NCI-H2227 (cell line): ENCODE measurements around the gene PLEKHD1.
A peak's percentile ranks its signal among the peaks of the same experiment; 100 is the strongest.
"Not testable (repeated sequence)": the region's sequence is repeated elsewhere in the genome, so short reads cannot be mapped to it uniquely, and the experiment has no call there.

Experiments
- DNase-seq: peaks from one replicate; lab custom pipeline; 2025; ENCODE audit not compliant: unreplicated experiment; lab: John Stamatoyannopoulos, UW

Gene PLEKHD1

DNA sequence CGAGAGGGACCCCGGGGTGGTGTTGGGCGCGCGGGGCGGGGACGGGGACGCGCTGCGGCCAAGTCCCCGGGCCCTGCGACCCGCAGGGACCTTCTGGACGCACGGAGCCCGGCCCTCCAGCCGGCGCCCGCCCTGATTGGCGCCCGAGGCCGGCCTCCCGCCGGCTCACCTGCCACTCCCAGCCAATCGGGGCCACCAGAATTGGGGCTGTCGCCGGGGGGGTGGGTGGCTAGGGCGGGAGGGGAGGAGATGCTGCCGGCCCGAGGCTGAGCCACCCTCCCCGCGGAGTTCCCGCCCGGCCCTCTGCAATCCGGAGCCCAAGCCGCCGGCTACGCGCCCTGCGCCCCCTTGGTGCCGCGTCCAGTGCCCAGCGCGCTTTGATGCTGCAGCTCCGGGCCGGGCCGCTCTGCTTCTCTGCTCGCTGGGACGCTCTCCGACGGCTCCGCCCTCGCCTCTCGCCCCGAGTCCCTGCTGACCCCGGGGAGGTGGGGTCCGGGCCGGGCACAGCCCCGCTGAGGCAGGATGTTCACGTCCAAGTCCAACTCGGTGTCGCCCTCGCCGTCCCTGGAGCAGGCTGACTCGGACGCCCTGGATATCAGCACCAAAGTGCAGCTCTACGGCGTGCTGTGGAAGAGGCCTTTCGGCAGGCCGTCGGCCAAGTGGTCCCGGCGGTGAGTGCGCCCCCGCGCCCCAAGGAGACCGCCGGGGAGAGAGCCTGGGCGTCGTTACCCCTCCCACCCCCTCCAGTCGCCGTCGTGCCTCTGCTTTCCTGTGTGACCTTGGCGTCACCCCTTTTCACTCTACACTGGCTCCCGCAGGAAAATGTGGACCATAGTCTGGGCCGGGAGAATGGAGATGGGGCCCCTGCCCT, at the start of gene PLEKHD1:
Gene PLEKHD1, plus strand, starts transcription at position 285 of the 871 bp plus-strand sequence. Its CDS starts 238 bp downstream, at position 523.
- DNase-seq, result peak; percentile 12

- no peak for DNase-seq
Measured at GRCh38 chr14:69439521-69440270, 44.8 kb upstream of the PLEKHD1 start.

DNA sequence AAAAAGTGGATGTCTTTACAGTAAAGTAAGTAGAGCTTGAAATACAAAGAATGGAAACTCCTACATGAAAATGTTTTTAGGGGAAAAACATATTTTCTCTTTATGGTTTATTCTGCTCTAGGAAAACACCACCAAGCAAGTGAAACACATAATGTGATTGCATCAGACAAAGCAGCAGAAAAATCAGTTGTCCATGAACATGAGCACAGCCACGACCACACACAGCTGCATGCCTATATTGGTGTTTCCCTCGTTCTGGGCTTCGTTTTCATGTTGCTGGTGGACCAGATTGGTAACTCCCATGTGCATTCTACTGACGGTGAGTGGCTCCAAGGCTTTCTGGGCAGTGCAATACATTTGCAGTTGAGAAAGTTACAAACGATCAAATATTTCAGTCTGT, 42.6 kb upstream of the PLEKHD1 start:
- no peak for DNase-seq

DNA sequence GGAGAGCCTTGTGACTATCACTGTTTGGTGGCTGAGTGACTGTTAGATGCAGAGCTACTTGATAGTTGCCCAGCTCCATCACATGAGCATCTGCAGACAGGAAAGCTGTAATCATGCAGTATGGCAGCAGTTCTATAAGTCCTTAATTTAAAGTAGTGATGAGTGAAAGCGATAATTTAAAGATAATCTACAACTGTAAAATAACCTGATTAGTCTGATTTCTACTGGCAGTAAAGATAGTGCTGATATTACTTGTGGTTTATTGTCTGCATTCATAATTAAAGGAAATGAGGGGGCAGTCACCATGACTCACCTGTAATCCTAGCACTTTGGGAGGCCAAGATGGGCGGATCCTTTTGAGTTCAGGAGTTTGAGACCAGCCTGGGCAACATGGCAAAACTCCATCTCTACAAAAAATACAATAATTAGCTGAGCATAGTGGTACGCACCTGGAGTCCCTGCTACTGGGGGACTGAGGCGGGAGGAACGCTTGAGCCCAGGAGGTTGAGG, 41.2 kb upstream of the PLEKHD1 start:
- DNase-seq, result no peak

GRCh38 chr14:69449216-69449615, 35.3 kb upstream of the PLEKHD1 start:
- no peak for DNase-seq

DNA sequence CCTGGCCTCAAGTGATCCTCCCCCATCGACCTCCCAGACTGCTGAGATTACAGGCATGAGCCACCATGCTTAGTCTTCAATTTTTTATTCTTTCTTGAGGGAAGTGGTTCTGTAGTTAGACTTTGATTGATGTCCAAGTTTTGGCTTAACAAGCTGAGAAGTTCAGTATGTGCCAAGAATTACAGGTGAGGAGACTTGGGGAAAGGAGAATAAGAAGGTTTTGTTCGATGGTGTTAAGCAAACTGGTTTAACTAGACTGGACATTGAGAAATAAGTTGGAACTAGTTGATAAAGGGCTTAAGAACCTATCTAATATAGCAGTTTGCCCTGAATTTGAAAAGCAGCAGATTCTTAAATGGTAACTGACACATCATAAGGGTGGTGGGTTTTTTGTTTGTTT, 32.6 kb upstream of the PLEKHD1 start:
- DNase-seq, result no peak

DNA sequence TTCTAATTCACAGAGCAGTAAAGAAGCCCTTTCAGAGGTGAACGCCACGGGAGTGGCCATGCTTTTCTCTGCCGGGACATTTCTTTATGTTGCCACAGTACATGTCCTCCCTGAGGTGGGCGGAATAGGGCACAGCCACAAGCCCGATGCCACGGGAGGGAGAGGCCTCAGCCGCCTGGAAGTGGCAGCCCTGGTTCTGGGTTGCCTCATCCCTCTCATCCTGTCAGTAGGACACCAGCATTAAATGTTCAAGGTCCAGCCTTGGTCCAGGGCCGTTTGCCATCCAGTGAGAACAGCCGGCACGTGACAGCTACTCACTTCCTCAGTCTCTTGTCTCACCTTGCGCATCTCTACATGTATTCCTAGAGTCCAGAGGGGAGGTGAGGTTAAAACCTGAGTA, 26.2 kb upstream of the PLEKHD1 start:
- no peak for DNase-seq

GRCh38 chr14:69459122-69459521, 25.4 kb upstream of the PLEKHD1 start:
- DNase-seq, result no peak

- peak; percentile 80 for DNase-seq
Measured at GRCh38 chr14:69460093-69460701, 24.3 kb upstream of the PLEKHD1 start.

DNA sequence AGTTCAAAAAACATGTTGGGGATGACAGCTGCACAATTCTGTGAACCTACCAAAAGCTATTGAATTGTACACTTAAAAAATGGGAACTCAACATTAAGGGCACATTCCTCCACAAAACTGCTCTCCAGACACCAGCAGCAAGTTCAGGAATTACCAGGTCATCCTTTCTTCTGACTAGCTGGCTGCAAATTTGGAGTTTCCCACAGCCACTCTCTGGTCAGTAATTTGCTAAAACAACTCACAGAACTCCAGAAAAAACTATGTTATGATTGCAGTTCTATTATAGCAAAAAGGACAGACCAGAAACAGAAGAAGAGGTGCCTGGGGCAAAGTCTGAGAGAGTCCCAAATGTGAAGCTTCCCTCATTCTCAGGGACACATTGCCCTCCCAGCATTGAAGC, 20.1 kb upstream of the PLEKHD1 start:
- DNase-seq, result no peak

DNA sequence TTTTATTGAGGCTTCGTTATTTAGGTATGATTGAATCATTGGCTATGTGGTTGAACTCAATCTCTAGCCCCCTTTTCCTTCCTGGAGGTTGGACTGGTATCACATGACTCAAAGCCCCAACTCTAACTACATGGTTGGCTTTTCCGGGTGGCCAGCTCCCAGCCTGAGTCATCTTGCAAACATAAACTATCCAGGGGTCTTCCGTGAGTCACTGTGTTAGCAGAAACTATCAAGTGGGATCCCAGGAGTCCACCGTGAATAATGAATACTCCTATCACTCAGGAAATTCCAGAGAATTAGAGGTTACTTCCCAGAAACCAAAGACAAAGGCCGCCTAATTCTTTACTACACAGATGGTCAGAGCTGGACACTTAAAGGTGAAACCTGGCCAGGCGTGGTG, 19.7 kb upstream of the PLEKHD1 start:
- no peak for DNase-seq

DNA sequence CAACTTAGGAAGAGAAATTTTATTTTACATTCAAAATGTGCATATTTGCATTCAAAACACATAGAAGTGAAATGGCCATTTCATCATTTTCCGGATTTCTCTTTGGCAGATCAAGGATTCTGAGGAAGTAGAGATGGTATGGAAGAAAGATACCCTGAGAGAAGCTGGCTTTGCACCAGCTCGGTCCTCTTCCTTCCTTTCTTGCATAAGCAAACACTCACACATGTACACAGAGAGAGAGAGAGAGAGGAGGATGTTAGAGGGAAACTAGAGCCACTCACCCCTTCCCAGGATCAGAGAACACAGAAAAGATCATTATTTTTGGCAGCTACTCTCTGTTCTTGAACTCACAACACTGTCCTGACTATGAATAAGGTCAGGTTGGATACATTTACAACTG, 15.6 kb upstream of the PLEKHD1 start:
- DNase-seq, result no peak

DNA sequence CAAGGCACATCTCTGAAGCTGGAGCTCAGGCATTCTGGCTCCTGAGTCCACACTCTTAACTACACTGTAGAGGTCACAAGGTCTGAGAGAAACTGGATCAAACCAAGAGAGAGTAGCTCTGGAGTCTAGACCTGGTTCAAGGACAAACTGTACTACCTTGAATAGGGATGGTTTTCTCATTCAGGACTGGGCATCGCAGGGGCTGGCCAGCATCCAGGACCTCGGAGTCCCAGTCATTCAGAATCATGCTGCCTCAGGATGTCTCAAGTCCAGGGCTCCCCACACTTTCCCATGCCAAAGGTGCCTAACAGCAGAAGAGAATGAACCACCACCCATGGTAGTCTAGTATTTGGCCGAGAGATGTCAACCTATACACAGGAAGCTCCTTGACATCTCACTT, 13.1 kb upstream of the PLEKHD1 start:
- DNase-seq, result no peak

- no peak for DNase-seq
Measured at GRCh38 chr14:69471916-69472315, 12.6 kb upstream of the PLEKHD1 start.

DNA sequence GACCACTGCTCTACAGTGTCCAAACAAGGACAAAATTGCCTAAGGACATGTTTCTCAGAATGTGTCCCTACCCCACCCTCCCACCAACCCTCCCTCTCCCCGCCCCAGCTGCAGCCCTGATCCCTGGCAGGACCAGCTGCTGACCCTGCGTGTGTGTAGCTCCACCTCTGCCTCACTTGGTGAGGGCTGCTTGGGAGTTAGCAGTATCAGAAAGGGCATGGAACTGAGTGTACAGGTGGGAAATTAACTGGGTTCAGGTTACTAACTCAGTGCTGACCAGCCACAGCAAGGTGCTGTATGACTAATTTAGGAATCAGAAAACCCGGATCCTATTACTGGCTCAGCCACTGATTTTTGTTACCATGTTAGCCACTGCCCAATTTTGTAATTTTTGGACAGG, 11.3 kb upstream of the PLEKHD1 start:
- no peak for DNase-seq

- no peak for DNase-seq
Measured at GRCh38 chr14:69473946-69474345, 10.6 kb upstream of the PLEKHD1 start.

DNA sequence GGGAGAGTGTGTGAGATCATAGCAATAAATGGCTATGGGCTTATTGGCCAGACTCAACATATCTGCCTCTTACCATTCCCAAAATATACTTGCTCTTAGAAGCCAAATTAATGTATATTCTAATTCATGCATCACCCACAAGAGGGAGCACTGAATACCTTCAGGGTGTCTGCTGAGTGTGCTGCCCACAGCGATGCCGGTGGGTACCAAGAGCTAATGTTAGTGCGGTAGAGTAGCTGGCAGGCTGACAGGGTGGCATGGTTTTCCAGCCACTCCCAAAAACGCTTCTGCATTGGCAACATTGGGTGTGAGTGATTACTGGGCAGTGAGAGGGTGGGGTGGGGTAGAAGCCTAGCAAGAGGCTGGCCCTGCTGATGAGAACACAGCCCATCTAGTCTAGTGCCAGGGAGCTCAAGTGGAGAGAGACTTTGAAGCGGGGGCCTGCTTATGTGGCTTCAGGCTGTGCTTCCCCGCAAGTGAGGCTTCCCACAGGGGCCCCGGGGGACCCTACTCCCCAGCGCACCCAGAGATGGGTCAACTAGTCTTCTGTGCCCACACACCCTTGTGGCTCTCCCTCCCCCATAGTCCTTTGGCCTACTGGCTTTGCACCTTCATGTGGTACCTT, 9.2 kb upstream of the PLEKHD1 start:
- DNase-seq, result peak; percentile 22

GRCh38 chr14:69476824-69477450, 7.6 kb upstream of the PLEKHD1 start:
- DNase-seq, result not testable (repeated sequence)

- not testable (repeated sequence) for DNase-seq
Measured at GRCh38 chr14:69478055-69478454, 6.5 kb upstream of the PLEKHD1 start.

- no peak for DNase-seq
Measured at GRCh38 chr14:69479696-69480095, 4.8 kb upstream of the PLEKHD1 start.

GRCh38 chr14:69480136-69480535, 4.4 kb upstream of the PLEKHD1 start:
- DNase-seq, result no peak
